CD4-positive, alpha-beta T cell (primary cell): ENCODE measurements around the gene TOGARAM2. TPM values are rescaled to one million over a fixed set of nuclear protein-coding genes. Genes with fewer than 3 reads are reported as not detected.

Experiments used
- ATAC-seq: fragments of 200-7000 bp; cut with Tn5 transposase; one replicate; pipeline ENCODE4 v1.10.0; 2022; ENCODE audit warnings: mild to moderate bottlenecking; ENCODE audit not compliant: poor library complexity
- CTCF ChIA-PET: fragments of 350-600 bp; sonication (Branson Sonifier 250); formaldehyde crosslinking; loops from one replicate; lab custom pipeline; 2021; ENCODE audit warnings: antibody characterized with exemption, inconsistent platforms; lab: Charles Lee
- POLR2A ChIA-PET: fragments of 350-600 bp; sonication (Branson Sonifier 250); formaldehyde crosslinking; loops from one replicate; lab custom pipeline; 2021; ENCODE audit warnings: antibody characterized with exemption, inconsistent platforms; lab: Charles Lee
- DNase-seq, 14 experiments: peaks; one replicate each; pipeline ENCODE4 v3.0.0-alpha.2; 2013 to 2020; ENCODE audit warnings: mixed read lengths in 2 of 14
- H3K27ac ChIP-seq, 2 donors: one replicate each; pipeline versions ENCODE4 v1.5.1 to v1.7.0; 2013; ENCODE audit warnings: low read length in 2 of 2, low read depth in 1 of 2, mild to moderate bottlenecking in 1 of 2
- H3K27me3 ChIP-seq, 2 experiments: 1 replicate in 1 of 2; 2 replicates in 1 of 2; pipeline versions ENCODE4 v1.6.1 to v1.7.0; 2013; ENCODE audit warnings: low read length in 2 of 2, control low read depth in 1 of 2, mild to moderate bottlenecking in 1 of 2, moderate library complexity in 1 of 2; ENCODE audit not compliant: insufficient read depth in 2 of 2, control insufficient read depth in 1 of 2
- H3K36me3 ChIP-seq: one replicate; pipeline ENCODE4 v1.6.1; 2013; ENCODE audit warnings: low read length, control low read depth; ENCODE audit not compliant: insufficient read depth
- H3K4me1 ChIP-seq: one replicate; pipeline ENCODE4 v1.6.1; 2013; ENCODE audit warnings: low read length, control low read depth; ENCODE audit not compliant: insufficient read depth
- H3K4me3 ChIP-seq: one replicate; pipeline ENCODE4 v1.5.1; 2013; ENCODE audit warnings: mild to moderate bottlenecking, low read length, moderate library complexity
- H3K9me3 ChIP-seq, 2 experiments: 1 replicate in 1 of 2; 2 replicates in 1 of 2; pipeline versions ENCODE4 v1.6.1 to v1.7.0; 2013; ENCODE audit warnings: low read length in 2 of 2, mild to moderate bottlenecking in 2 of 2, control low read depth in 1 of 2, moderate library complexity in 1 of 2; ENCODE audit not compliant: control insufficient read depth in 1 of 2, insufficient read depth in 1 of 2
- H3K27ac Mint-ChIP-seq: one replicate; pipeline ENCODE4 v1.8.0; 2020; ENCODE audit warnings: mixed read lengths
- H3K27me3 Mint-ChIP-seq: one replicate; pipeline ENCODE4 v1.8.0; 2021; ENCODE audit warnings: mixed read lengths
- H3K36me3 Mint-ChIP-seq: one replicate; pipeline ENCODE4 v1.8.0; 2021; ENCODE audit warnings: low read depth, mixed read lengths
- H3K4me1 Mint-ChIP-seq: one replicate; pipeline ENCODE4 v1.8.0; 2021; ENCODE audit warnings: low read depth, mixed read lengths
- H3K4me3 Mint-ChIP-seq: one replicate; pipeline ENCODE4 v1.8.0; 2020; ENCODE audit warnings: mild to moderate bottlenecking, mixed read lengths
- H3K9me3 Mint-ChIP-seq: one replicate; pipeline ENCODE4 v1.8.0; 2020; ENCODE audit warnings: mixed read lengths
- CTCF ChIP-seq: fragments of 200-600 bp; IDR thresholded peaks from one replicate; pipeline ENCODE4 v1.8.0; 2022; ENCODE audit warnings: antibody characterized with exemption, mild to moderate bottlenecking
- intact Hi-C, 2 experiments: fragments of 100-400 bp; cut with DNase I in 1 of 2; cut with micrococcal nuclease in 1 of 2; formaldehyde crosslinking; loops; one replicate each; pipeline versions ENCODE4 v1.15.1 to v1.9.0; 2023 to 2025; cut with DNase I, micrococcal nuclease
- total RNA-seq, 174 experiments: library from RNA in 2 of 174; stranded (reverse) in 2 of 174; gene quantifications; one replicate each; pipeline ENCODE4 v1.2.3 and lab custom pipeline; 2021 to 2026

Gene TOGARAM2
- total RNA-seq, 2 experiments from 2014 or later = 2.0 to 2.3 TPM

- ATAC-seq = no peak
- Mint-ChIP-seq H3K36me3 (no peaks in the 10 kb centered on the region), H3K27me3 (no peaks in the 10 kb centered on the region), H3K27ac (no peak overlapping the region), H3K4me3 (no peak overlapping the region), H3K9me3 (no peaks in the 10 kb centered on the region), H3K4me1 (peaks cover 8% of the 10 kb centered on the region)
- Histone ChIP-seq H3K4me1 (no peaks in the 10 kb centered on the region), H3K27ac (no peak overlapping the region), H3K27me3 (no peaks in the 10 kb centered on the region), H3K36me3 (no peaks in the 10 kb centered on the region), H3K4me3 (no peak overlapping the region), H3K9me3 (no peaks in the 10 kb centered on the region)
- no peak for TF ChIP-seq CTCF
- ChIA-PET CTCF (no interaction called here), POLR2A (no interaction called here)
- intact Hi-C loops = no loop called here
- no peak for DNase-seq
Observed at GRCh38 chr2:29063646-29064345, 82.7 kb downstream of the TOGARAM2 start.

GRCh38 chr2:29064346-29064715, 83.2 kb downstream of the TOGARAM2 start:
- Histone ChIP-seq H3K27me3 (no peaks in the 10 kb centered on the region), H3K36me3 (no peaks in the 10 kb centered on the region), H3K4me3 (no peak overlapping the region), H3K4me1 (no peaks in the 10 kb centered on the region), H3K9me3 (no peaks in the 10 kb centered on the region), H3K27ac (no peak overlapping the region)
- H3K4me1 Mint-ChIP-seq = peaks cover 8% of the 10 kb centered on the region
- no peaks in the 10 kb centered on the region for H3K9me3 Mint-ChIP-seq
- no peak for DNase-seq
- intact Hi-C loops = no loop called here
- H3K27ac Mint-ChIP-seq = no peak overlapping the region
- H3K36me3 Mint-ChIP-seq = no peaks in the 10 kb centered on the region
- no peak overlapping the region for H3K4me3 Mint-ChIP-seq
- no peaks in the 10 kb centered on the region for H3K27me3 Mint-ChIP-seq
- ChIA-PET CTCF (no interaction called here), POLR2A (no interaction called here)
- ATAC-seq = no peak
- no peak for TF ChIP-seq CTCF

- H3K4me3 ChIP-seq = no peak overlapping the region
- H3K9me3 ChIP-seq = no peaks in the 10 kb centered on the region
- no peak overlapping the region for H3K27ac ChIP-seq
- H3K4me1 ChIP-seq = no peaks in the 10 kb centered on the region
- no peaks in the 10 kb centered on the region for H3K27me3 ChIP-seq
- ChIA-PET CTCF (no interaction called here), POLR2A (no interaction called here)
- Mint-ChIP-seq H3K36me3 (no peaks in the 10 kb centered on the region), H3K27me3 (no peaks in the 10 kb centered on the region), H3K27ac (no peak overlapping the region), H3K9me3 (no peaks in the 10 kb centered on the region), H3K4me1 (peaks cover 4% of the 10 kb centered on the region), H3K4me3 (no peak overlapping the region)
- DNase-seq (no peak), ATAC-seq (no peak)
- intact Hi-C loops = no loop called here
- no peak for TF ChIP-seq CTCF
- H3K36me3 ChIP-seq = no peaks in the 10 kb centered on the region
Observed at GRCh38 chr2:29064746-29065067, 83.6 kb downstream of the TOGARAM2 start.
